Esophagus muscularis mucosa (tissue), 4 donors: ENCODE results near the gene PLBD2. TPM values are rescaled to one million over a fixed set of nuclear protein-coding genes. Genes with fewer than 3 reads are reported as not detected.
A peak's percentile ranks its signal among the peaks of the same experiment; 100 is the strongest.

Experiments used
- DNase-seq: peaks from one replicate; pipeline ENCODE4 v3.0.0-alpha.2; 2017; ENCODE audit errors: extremely low spot score
- H3K27ac ChIP-seq, 4 donors: fragments of 200-600 bp; sonication (generic); replicated peaks in 1 of 4; 1 replicate in 3 of 4; 2 replicates in 1 of 4; pipeline ENCODE4 v1.5.1; 2016 to 2019; ENCODE audit warnings: mild to moderate bottlenecking in 1 of 4
- H3K27me3 ChIP-seq, 4 donors: fragments of 200-600 bp; sonication (generic); one replicate each; pipeline versions ENCODE4 v1.5.1 to v1.6.0; 2016 to 2019
- H3K36me3 ChIP-seq, 4 donors: fragments of 200-600 bp; sonication (generic); one replicate each; pipeline ENCODE4 v1.5.1; 2016 to 2019
- H3K4me1 ChIP-seq, 4 donors: fragments of 200-600 bp; sonication (generic); one replicate each; pipeline ENCODE4 v1.5.1; 2016 to 2019
- H3K4me3 ChIP-seq, 4 donors: fragments of 200-600 bp; sonication (generic); 1 replicate in 2 of 4; 2 replicates in 2 of 4; pipeline ENCODE4 v1.5.1; 2016 to 2019; ENCODE audit warnings: mild to moderate bottlenecking in 4 of 4, moderate library complexity in 1 of 4
- H3K9me3 ChIP-seq, 4 donors: fragments of 200-600 bp; sonication (generic); 1 replicate in 3 of 4; 2 replicates in 1 of 4; pipeline ENCODE4 v1.5.1; 2016 to 2019
- CTCF ChIP-seq, 3 experiments: fragments of 200-600 bp in 2 of 3; fragments of 450-650 bp in 1 of 3; sonication (generic) in 2 of 3; IDR thresholded peaks; one replicate each; pipeline ENCODE4 v1.5.1; 2017 to 2019; ENCODE audit warnings: antibody characterized with exemption in 3 of 3, mild to moderate bottlenecking in 2 of 3, moderate library complexity in 1 of 3
- EP300 ChIP-seq: sonication (generic); formaldehyde crosslinking; IDR thresholded peaks from one replicate; pipeline ENCODE4 v1.6.1; 2017; ENCODE audit warnings: antibody characterized with exemption
- POLR2A ChIP-seq: fragments of 450-650 bp; IDR thresholded peaks from one replicate; pipeline ENCODE4 v1.6.1; 2017; ENCODE audit warnings: antibody characterized with exemption, moderate library complexity, mild to moderate bottlenecking, low read depth
- POLR2AphosphoS5 ChIP-seq, 2 donors: sonication (generic); formaldehyde crosslinking; IDR thresholded peaks; one replicate each; pipeline ENCODE4 v1.6.1; 2017; ENCODE audit warnings: antibody characterized with exemption in 2 of 2
- WGBS: methylation state at CpG from one replicate; pipeline ENCODE4 v1.1.5; 2018; 5-methylcytosine and 5-hydroxymethylcytosine counted together
- intact Hi-C: fragments of 100-400 bp; cut with DNase I; formaldehyde crosslinking; loops from one replicate; pipeline ENCODE4 v1.15.1; 2023
- total RNA-seq, 4 donors: library from RNA; depleted of rRNA; stranded (reverse); fragments of >200 nt; gene quantifications; one replicate each; pipeline versions ENCODE4 v1.1.0 to v1.2.1, GENCODE V29; 2016

PLBD2 gene
- total RNA-seq, 4 donors from 2014 or later: 30.2 to 60.9 (median 33.1) TPM

- 52% methylated on average over 11 of the region's 11 CpGs for WGBS
Measured at GRCh38 chr12:113413488-113413939, 55.1 kb downstream of the PLBD2 start.

GRCh38 chr12:113414519-113415038 is 56.2 kb downstream of the PLBD2 start:
- WGBS: 87% methylated on average over 8 of the region's 9 CpGs
- Histone ChIP-seq H3K36me3 (no peaks in the 10 kb centered on the region), H3K4me1 (peaks cover 0 to 5% (median 0%) of the 10 kb centered on the region in 4 donors), H3K9me3 (no peaks in the 10 kb centered on the region), H3K27me3 (peaks cover 0 to 19% (median 0%) of the 10 kb centered on the region in 4 donors), H3K4me3 (no peak overlapping the region), H3K27ac (no peak overlapping the region)
- intact Hi-C loops: no loop called here
- no peak for DNase-seq
- TF ChIP-seq EP300: no peak
- TF ChIP-seq POLR2AphosphoS5 (IDR thresholded peaks at IDR 0.05): no peak
- no peak for TF ChIP-seq CTCF (IDR thresholded peaks at IDR 0.05)
- no peak for TF ChIP-seq POLR2A

More at GRCh38 chr12:113413488-113413939, 55.1 kb downstream of the PLBD2 start:
- Histone ChIP-seq H3K27me3 (peaks cover 0 to 20% (median 0%) of the 10 kb centered on the region in 4 donors), H3K4me1 (peaks cover 0 to 3% (median 0%) of the 10 kb centered on the region in 4 donors), H3K36me3 (no peaks in the 10 kb centered on the region), H3K27ac (no peak overlapping the region), H3K9me3 (no peaks in the 10 kb centered on the region), H3K4me3 (no peak overlapping the region)
- TF ChIP-seq POLR2A (no peak), POLR2AphosphoS5 (IDR thresholded peaks at IDR 0.05) (no peak), CTCF (IDR thresholded peaks at IDR 0.05) (no peak), EP300 (no peak)
- no peak for DNase-seq
- intact Hi-C loops: no loop called here

- Histone ChIP-seq H3K36me3 (no peaks in the 10 kb centered on the region), H3K27ac (peak overlapping the region in 1 of 4 donors; percentile 19), H3K4me3 (no peak overlapping the region), H3K9me3 (no peaks in the 10 kb centered on the region), H3K27me3 (peaks cover 0 to 5% (median 0%) of the 10 kb centered on the region in 4 donors), H3K4me1 (peaks cover 0 to 5% (median 0%) of the 10 kb centered on the region in 4 donors)
- TF ChIP-seq CTCF (IDR thresholded peaks at IDR 0.05) (no peak), POLR2A (no peak), POLR2AphosphoS5 (IDR thresholded peaks at IDR 0.05) (no peak), EP300 (no peak)
- no peak for DNase-seq
- 41% methylated on average over 6 of the region's 6 CpGs for WGBS
- intact Hi-C loops: no loop called here
Measured at GRCh38 chr12:113416091-113416754, 57.8 kb downstream of the PLBD2 start.

- DNase-seq: no peak
- TF ChIP-seq EP300: no peak
- TF ChIP-seq POLR2AphosphoS5 (IDR thresholded peaks at IDR 0.05): peak in 1 of 2 donors; percentile 19
- Histone ChIP-seq H3K9me3 (no peaks in the 10 kb centered on the region), H3K27ac (no peak overlapping the region), H3K27me3 (peaks cover 0 to 5% (median 0%) of the 10 kb centered on the region in 4 donors), H3K4me1 (peaks cover 8 to 21% (median 16%) of the 10 kb centered on the region in 4 donors), H3K36me3 (no peaks in the 10 kb centered on the region), H3K4me3 (no peak overlapping the region)
- intact Hi-C loops: no loop called here
- 44% methylated on average over 12 of the region's 13 CpGs for WGBS
Measured at GRCh38 chr12:113418213-113418879, 60.0 kb downstream of the PLBD2 start.

- intact Hi-C loops: loop anchor here (10.0 kb wide), 2 partner anchors 106 to 216 kb away; no protein-coding TSS in a partner anchor
- H3K27ac ChIP-seq: no peak overlapping the region
- H3K9me3 ChIP-seq: no peaks in the 10 kb centered on the region
- no peak for DNase-seq
- TF ChIP-seq CTCF (IDR thresholded peaks at IDR 0.05) (no peak), POLR2AphosphoS5 (IDR thresholded peaks at IDR 0.05) (no peak), EP300 (no peak)
- H3K27me3 ChIP-seq: no peaks in the 10 kb centered on the region
- no peak overlapping the region for H3K4me3 ChIP-seq
- WGBS: 70% methylated on average over 2 of the region's 2 CpGs
- no peaks in the 10 kb centered on the region for H3K36me3 ChIP-seq
- H3K4me1 ChIP-seq: peaks cover 8 to 21% (median 16%) of the 10 kb centered on the region in 4 donors
Measured at GRCh38 chr12:113420996-113421595, 62.7 kb downstream of the PLBD2 start.
